Stimulated activated CD8-positive, alpha-beta memory T cell treated with anti-CD3 and anti-CD28 coated beads, Interleukin-4, amount 100 ng/mL, for 48 hours (primary cell): Measurements from ENCODE around the gene TNFRSF25.

Experiments used
- DNase-seq: peaks from one replicate; pipeline ENCODE4 v3.0.0-alpha.2; 2020

TNFRSF25 gene

DNA sequence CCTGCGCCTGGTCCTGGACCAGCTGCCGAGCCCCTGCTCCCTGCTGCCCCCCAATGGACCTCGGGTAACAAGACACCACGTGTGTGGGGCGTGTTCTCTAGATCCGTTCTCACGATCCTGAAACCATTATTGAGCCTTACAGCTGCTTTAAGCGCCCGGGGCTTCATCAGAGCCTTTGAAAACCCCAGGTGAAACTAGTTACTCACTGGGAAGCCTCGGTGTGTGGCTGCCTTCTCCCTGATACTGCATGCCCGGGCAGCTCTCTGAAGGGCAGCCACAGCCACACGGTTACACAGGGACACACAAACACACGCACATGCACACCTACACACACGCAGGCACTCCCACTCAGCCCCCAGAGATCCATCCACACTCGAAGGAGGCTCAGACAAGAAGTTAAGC is 51.5 kb downstream of the TNFRSF25 start:
- peak; percentile 69 for DNase-seq

- DNase-seq: no peak
Measured at GRCh38 chr1:6412896-6413295, 53.1 kb downstream of the TNFRSF25 start.
